Measurements from ENCODE around the gene EDC3. TPM values are rescaled to one million over a fixed set of nuclear protein-coding genes. Genes with fewer than 3 reads are reported as not detected.

EDC3 gene
- total RNA-seq, 1 experiment from 2014 or later, result 62.0 TPM

- H3K4me3 ChIP-seq (ENCODE audit: low read depth, low read length), result no peak overlapping the region
- DNase-seq, result no peak
- ChIA-PET POLR2A (no interaction called here), CTCF (interaction anchor here (0.6 to 1.5 kb wide), 2 partner anchors 12 to 322 kb away, joined by 3 to 4 read pairs; partner anchors contain the start of gene CLK3)
- intact Hi-C loops (cut with micrococcal nuclease; ENCODE audit: unreplicated experiment), result no loop called here
- H3K9me3 ChIP-seq, result no peaks in the 10 kb centered on the region
- no peaks in the 10 kb centered on the region for H3K4me1 ChIP-seq
- no TSS peak for BruUV-seq (replicated peaks)
- peaks cover 96% of the 10 kb centered on the region for H3K36me3 Mint-ChIP-seq (ENCODE audit: insufficient read depth, unreplicated experiment)
- H3K4me3 Mint-ChIP-seq (ENCODE audit: unreplicated experiment), result no peak overlapping the region
- H3K36me3 ChIP-seq (ENCODE audit: control insufficient read depth, insufficient read depth, low read length), result peaks cover 12% of the 10 kb centered on the region
- H3K4me1 Mint-ChIP-seq (ENCODE audit: low read depth, unreplicated experiment), result peaks cover 11% of the 10 kb centered on the region
- H3K9me3 Mint-ChIP-seq (ENCODE audit: unreplicated experiment), result no peaks in the 10 kb centered on the region
- TF ChIP-seq, protein P1, sequence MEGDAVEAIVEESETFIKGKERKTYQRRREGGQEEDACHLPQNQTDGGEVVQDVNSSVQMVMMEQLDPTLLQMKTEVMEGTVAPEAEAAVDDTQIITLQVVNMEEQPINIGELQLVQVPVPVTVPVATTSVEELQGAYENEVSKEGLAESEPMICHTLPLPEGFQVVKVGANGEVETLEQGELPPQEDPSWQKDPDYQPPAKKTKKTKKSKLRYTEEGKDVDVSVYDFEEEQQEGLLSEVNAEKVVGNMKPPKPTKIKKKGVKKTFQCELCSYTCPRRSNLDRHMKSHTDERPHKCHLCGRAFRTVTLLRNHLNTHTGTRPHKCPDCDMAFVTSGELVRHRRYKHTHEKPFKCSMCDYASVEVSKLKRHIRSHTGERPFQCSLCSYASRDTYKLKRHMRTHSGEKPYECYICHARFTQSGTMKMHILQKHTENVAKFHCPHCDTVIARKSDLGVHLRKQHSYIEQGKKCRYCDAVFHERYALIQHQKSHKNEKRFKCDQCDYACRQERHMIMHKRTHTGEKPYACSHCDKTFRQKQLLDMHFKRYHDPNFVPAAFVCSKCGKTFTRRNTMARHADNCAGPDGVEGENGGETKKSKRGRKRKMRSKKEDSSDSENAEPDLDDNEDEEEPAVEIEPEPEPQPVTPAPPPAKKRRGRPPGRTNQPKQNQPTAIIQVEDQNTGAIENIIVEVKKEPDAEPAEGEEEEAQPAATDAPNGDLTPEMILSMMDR (IDR thresholded peaks at IDR 0.05; ENCODE audit: insufficient read depth in 1 of 2, low read depth in 1 of 2, low read length in 1 of 2, severe bottlenecking in 1 of 2, unreplicated experiment in 1 of 2), result no peak
- H3K27me3 Mint-ChIP-seq (ENCODE audit: insufficient read depth, unreplicated experiment), result no peaks in the 10 kb centered on the region
- H3K27me3 ChIP-seq (replicated peaks; ENCODE audit: control insufficient read depth, insufficient read depth, low read length), result no peaks in the 10 kb centered on the region
- peak overlapping the region; percentile 72 for H3K27ac Mint-ChIP-seq (ENCODE audit: unreplicated experiment)
These were observed 67.6 kb downstream of the EDC3 start for GRCh38 chr15:74628199-74628598.

GRCh38 chr15:74627766-74628165 lies 68.1 kb downstream of the EDC3 start:
- Mint-ChIP-seq H3K4me1 (ENCODE audit: low read depth, unreplicated experiment) (peaks cover 11% of the 10 kb centered on the region), H3K27me3 (ENCODE audit: insufficient read depth, unreplicated experiment) (no peaks in the 10 kb centered on the region), H3K4me3 (ENCODE audit: unreplicated experiment) (no peak overlapping the region), H3K36me3 (ENCODE audit: insufficient read depth, unreplicated experiment) (peaks cover 99% of the 10 kb centered on the region), H3K27ac (ENCODE audit: unreplicated experiment) (peak overlapping the region; percentile 72), H3K9me3 (ENCODE audit: unreplicated experiment) (no peaks in the 10 kb centered on the region)
- ChIA-PET CTCF (no interaction called here), POLR2A (no interaction called here)
- Histone ChIP-seq H3K4me3 (ENCODE audit: low read depth, low read length) (no peak overlapping the region), H3K9me3 (no peaks in the 10 kb centered on the region), H3K36me3 (ENCODE audit: control insufficient read depth, insufficient read depth, low read length) (peaks cover 10% of the 10 kb centered on the region), H3K27me3 (replicated peaks; ENCODE audit: control insufficient read depth, insufficient read depth, low read length) (no peaks in the 10 kb centered on the region), H3K4me1 (no peaks in the 10 kb centered on the region)
- intact Hi-C loops (cut with micrococcal nuclease; ENCODE audit: unreplicated experiment), result no loop called here
- no peak for DNase-seq
- TF ChIP-seq, protein P1 (IDR thresholded peaks at IDR 0.05; ENCODE audit: insufficient read depth in 1 of 2, low read depth in 1 of 2, low read length in 1 of 2, severe bottlenecking in 1 of 2, unreplicated experiment in 1 of 2), result no peak
- no TSS peak for BruUV-seq (replicated peaks)

- no TSS peak for BruUV-seq (replicated peaks)
- Histone ChIP-seq H3K9me3 (no peaks in the 10 kb centered on the region), H3K4me1 (no peaks in the 10 kb centered on the region), H3K27me3 (replicated peaks; ENCODE audit: control insufficient read depth, insufficient read depth, low read length) (no peaks in the 10 kb centered on the region), H3K4me3 (ENCODE audit: low read depth, low read length) (no peak overlapping the region), H3K36me3 (ENCODE audit: control insufficient read depth, insufficient read depth, low read length) (peaks cover 12% of the 10 kb centered on the region)
- peaks cover 99% of the 10 kb centered on the region for H3K36me3 Mint-ChIP-seq (ENCODE audit: insufficient read depth, unreplicated experiment)
- TF ChIP-seq, protein P1 (IDR thresholded peaks at IDR 0.05; ENCODE audit: insufficient read depth in 1 of 2, low read depth in 1 of 2, low read length in 1 of 2, severe bottlenecking in 1 of 2, unreplicated experiment in 1 of 2), result no peak
- DNase-seq, result no peak
- no peak overlapping the region for H3K27ac Mint-ChIP-seq (ENCODE audit: unreplicated experiment)
- H3K4me3 Mint-ChIP-seq (ENCODE audit: unreplicated experiment), result no peak overlapping the region
- ChIA-PET CTCF (interaction anchor here (0.9 to 1.2 kb wide), 3 partner anchors 10 to 245 kb away, joined by 3 to 4 read pairs (median 3); no protein-coding TSS in a partner anchor), POLR2A (no interaction called here)
- H3K9me3 Mint-ChIP-seq (ENCODE audit: unreplicated experiment), result no peaks in the 10 kb centered on the region
- intact Hi-C loops (cut with micrococcal nuclease; ENCODE audit: unreplicated experiment), result no loop called here
- peaks cover 11% of the 10 kb centered on the region for H3K4me1 Mint-ChIP-seq (ENCODE audit: low read depth, unreplicated experiment)
- H3K27me3 Mint-ChIP-seq (ENCODE audit: insufficient read depth, unreplicated experiment), result no peaks in the 10 kb centered on the region
These were observed 68.8 kb downstream of the EDC3 start for GRCh38 chr15:74626752-74627692.

Measured in Caco-2 (cell line).